ENCODE measurements around the gene AK4.
"Not testable (repeated sequence)": the region's sequence is repeated elsewhere in the genome, so short reads cannot be mapped to it uniquely, and the experiment has no call there.

Gene AK4

GRCh38 chr1:65150583-65151263, 2.7 kb downstream of the AK4 start:
- DNase-seq (ENCODE audit: low read depth in 2 of 2) = no peak

- no peak for DNase-seq (ENCODE audit: low read depth in 2 of 2)
Observed at GRCh38 chr1:65151641-65152040, 3.6 kb downstream of the AK4 start.

- DNase-seq (ENCODE audit: low read depth in 2 of 2) = no peak
Observed at GRCh38 chr1:65153635-65154034, 5.6 kb downstream of the AK4 start.

- no peak for DNase-seq (ENCODE audit: low read depth in 2 of 2)
Observed at GRCh38 chr1:65156910-65157545, 9.0 kb downstream of the AK4 start.

- no peak for DNase-seq (ENCODE audit: low read depth in 2 of 2)
Observed at GRCh38 chr1:65157546-65157941, 9.5 kb downstream of the AK4 start.

- DNase-seq (ENCODE audit: low read depth in 2 of 2) = not testable (repeated sequence)
Observed at GRCh38 chr1:65159291-65159688, 11.3 kb downstream of the AK4 start.

GRCh38 chr1:65159801-65160523, 12.0 kb downstream of the AK4 start:
- no peak for DNase-seq (ENCODE audit: low read depth in 2 of 2)

- DNase-seq (ENCODE audit: low read depth in 2 of 2) = no peak
Observed at GRCh38 chr1:65163201-65163805, 15.3 kb downstream of the AK4 start.

- not testable (repeated sequence) for DNase-seq (ENCODE audit: low read depth in 2 of 2)
Observed at GRCh38 chr1:65164101-65164500, 16.1 kb downstream of the AK4 start.

GRCh38 chr1:65164633-65165032, 16.6 kb downstream of the AK4 start:
- DNase-seq (ENCODE audit: low read depth in 2 of 2) = no peak

GRCh38 chr1:65165269-65165993, 17.4 kb downstream of the AK4 start:
- no peak for DNase-seq (ENCODE audit: low read depth in 2 of 2)

GRCh38 chr1:65166572-65167305, 18.7 kb downstream of the AK4 start:
- DNase-seq (ENCODE audit: low read depth in 2 of 2) = no peak

GRCh38 chr1:65167586-65168242, 19.7 kb downstream of the AK4 start:
- DNase-seq (ENCODE audit: low read depth in 2 of 2) = no peak

- DNase-seq (ENCODE audit: low read depth in 2 of 2) = no peak
Observed at GRCh38 chr1:65168867-65169266, 20.9 kb downstream of the AK4 start.

- no peak for DNase-seq (ENCODE audit: low read depth in 2 of 2)
Observed at GRCh38 chr1:65170511-65171142, 22.6 kb downstream of the AK4 start.

- DNase-seq (ENCODE audit: low read depth in 2 of 2) = no peak
Observed at GRCh38 chr1:65172936-65173690, 25.1 kb downstream of the AK4 start.

- DNase-seq (ENCODE audit: low read depth in 2 of 2) = peak; percentile 88 to 89
Observed at GRCh38 chr1:65174585-65174984, 26.6 kb downstream of the AK4 start.

GRCh38 chr1:65175171-65176055, 27.4 kb downstream of the AK4 start:
- DNase-seq (ENCODE audit: low read depth in 2 of 2) = peak in 1 of 2 experiments; percentile 46
